PFSK-1 (cell line): ENCODE results near the gene CHST11.

Source experiments
- FOXP2 ChIP-seq: optimal IDR thresholded peaks from 2 replicates; pipeline ENCODE3; 2011; ENCODE audit warnings: borderline replicate concordance, control low read depth, inconsistent platforms; ENCODE audit not compliant: insufficient read depth; ENCODE audit errors: extremely low read length, extremely low read depth
- TAF1 ChIP-seq: IDR thresholded peaks from 2 replicates; pipeline ENCODE4 v1.6.1; 2012; ENCODE audit warnings: low read length, control low read depth, borderline replicate concordance; ENCODE audit not compliant: insufficient read depth

DNA sequence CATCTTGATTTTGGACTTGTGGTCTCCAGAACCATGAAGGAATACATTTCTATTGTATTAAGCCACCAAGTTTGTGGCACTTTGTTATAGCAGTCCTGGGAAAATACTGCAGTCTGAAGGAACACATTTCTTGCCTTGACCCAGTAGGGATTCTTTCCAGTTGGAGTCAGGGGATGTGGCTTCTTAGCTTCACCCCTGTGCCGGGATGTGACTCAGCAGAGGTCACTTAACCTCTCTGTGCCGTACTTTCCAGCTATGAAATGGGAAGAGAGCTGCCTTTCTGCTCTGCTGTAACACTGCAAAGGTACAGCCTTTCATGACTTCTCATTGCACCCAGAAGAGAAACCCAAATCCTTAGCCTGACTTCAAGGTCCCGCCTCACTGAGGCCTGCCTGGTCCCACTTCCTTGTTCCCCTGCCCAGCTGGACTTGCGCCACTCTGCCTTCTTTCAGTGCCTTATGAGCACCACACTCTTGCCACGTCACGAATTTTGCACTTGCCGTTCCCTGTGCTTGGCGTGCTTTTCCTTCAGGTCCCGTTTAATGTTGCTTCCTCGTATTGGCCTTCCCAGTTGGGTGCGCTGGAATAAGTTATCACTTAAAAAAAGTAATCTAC, 24.2 kb downstream of the CHST11 start:
- no peak for TF ChIP-seq TAF1
- TF ChIP-seq FOXP2, result no peak
